Right lobe of liver (tissue), 4 donors: ENCODE results near the gene MRPL40.
A peak's percentile ranks its signal among the peaks of the same experiment; 100 is the strongest.

Source experiments
- CTCF ChIP-seq, 4 donors: fragments of 200-600 bp in 3 of 4; fragments of 450-650 bp in 1 of 4; IDR thresholded peaks; one replicate each; pipeline versions ENCODE4 v1.5.1 to v1.8.0; 2016 to 2022; ENCODE audit warnings: antibody characterized with exemption in 4 of 4, mild to moderate bottlenecking in 2 of 4
- POLR2A ChIP-seq: fragments of 450-650 bp; IDR thresholded peaks from one replicate; pipeline ENCODE4 v1.6.1; 2017; ENCODE audit warnings: antibody characterized with exemption, mild to moderate bottlenecking
- donor health status: DM: no; HTN: no; CAD: no.
- donor health status: DM: no; HTN: no; CAD: no.
- donor health status: DM: no; HTN: yes; CAD: no.

GRCh38 chr22:19447330-19448075 lies 15.2 kb downstream of the MRPL40 start, which contains the start of gene C22orf39:
- TF ChIP-seq CTCF (IDR thresholded peaks at IDR 0.05): no peak
- peak; percentile 96 for TF ChIP-seq POLR2A
